ENCODE results near the gene ZNF366. TPM values are rescaled to one million over a fixed set of nuclear protein-coding genes. Genes with fewer than 3 reads are reported as not detected.

Gene ZNF366
- polyA plus RNA-seq, 1 donor from 2014 or later: not detected

DNA sequence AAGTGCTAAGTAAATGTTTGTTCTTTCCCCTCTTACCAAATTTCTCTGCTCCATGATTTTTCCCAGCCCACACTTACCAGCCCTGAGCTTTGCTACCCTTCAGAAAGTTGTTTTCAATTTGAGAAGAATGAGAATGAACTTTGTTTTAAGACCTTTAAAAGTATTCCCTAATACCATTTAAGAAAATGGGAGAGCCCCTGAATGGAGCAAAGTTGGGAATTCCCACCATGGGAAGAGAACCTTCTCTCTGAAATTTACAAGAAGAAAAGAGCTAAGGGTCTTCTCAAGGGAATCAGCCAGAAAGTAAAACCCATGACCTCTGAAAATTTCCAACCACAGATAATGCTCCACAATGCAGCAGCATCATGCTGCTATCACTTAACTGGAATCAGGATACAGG, 17.7 kb downstream of the ZNF366 start:
- H3K27me3 Mint-ChIP-seq: peaks cover 3% of the 10 kb centered on the region
- no peaks in the 10 kb centered on the region for H3K4me1 Mint-ChIP-seq
- H3K27ac Mint-ChIP-seq: no peak overlapping the region
- peaks cover 0 to 1% (median 0%) of the 10 kb centered on the region in 3 donors for H3K9me3 Mint-ChIP-seq
- no peak overlapping the region for H3K4me3 Mint-ChIP-seq
- peaks cover 2% of the 10 kb centered on the region for H3K36me3 Mint-ChIP-seq

DNA sequence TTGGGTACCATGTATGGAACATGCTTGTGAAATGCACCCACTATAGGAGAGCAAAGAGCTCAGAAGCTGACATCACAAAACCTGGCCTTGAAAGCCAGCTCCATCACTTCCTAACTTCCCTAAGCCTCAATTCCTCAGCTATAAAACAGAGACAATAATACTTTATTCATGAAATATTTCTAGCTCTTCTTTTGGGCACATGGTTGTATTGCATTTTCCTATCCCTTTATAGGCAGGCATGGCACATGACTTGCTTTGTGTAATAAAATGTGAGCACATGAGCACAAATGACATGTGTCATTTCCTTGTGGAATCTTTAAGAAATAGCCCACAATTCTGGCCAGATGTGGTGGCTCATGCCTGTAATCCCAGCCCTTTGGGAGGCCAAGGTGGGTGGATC, 18.5 kb downstream of the ZNF366 start:
- peaks cover 3% of the 10 kb centered on the region for H3K27me3 Mint-ChIP-seq
- H3K27ac Mint-ChIP-seq: no peak overlapping the region
- H3K9me3 Mint-ChIP-seq: peaks cover 0 to 1% (median 0%) of the 10 kb centered on the region in 3 donors
- no peaks in the 10 kb centered on the region for H3K4me1 Mint-ChIP-seq
- H3K4me3 Mint-ChIP-seq: no peak overlapping the region
- H3K36me3 Mint-ChIP-seq: peaks cover 2% of the 10 kb centered on the region

DNA sequence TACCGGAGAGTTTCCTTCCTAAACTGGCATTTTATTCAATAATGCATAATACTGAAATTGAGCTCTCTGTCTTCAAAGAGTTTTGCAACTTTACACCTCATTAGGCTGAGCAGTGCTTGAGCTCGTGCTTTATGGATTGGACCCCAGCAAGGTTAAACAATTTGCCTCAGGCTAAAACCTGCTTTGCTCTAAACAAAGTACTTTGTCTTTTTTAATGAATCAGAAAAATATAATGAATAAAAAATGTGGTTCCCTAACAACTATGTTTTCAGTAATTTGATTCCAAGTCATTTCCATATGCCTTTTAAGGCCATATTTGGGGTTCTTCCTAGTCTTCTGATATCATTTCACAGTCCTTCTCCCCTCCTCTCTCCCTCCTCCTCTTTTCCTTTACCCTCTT, 20.0 kb downstream of the ZNF366 start:
- H3K27me3 Mint-ChIP-seq: peaks cover 3% of the 10 kb centered on the region
- H3K36me3 Mint-ChIP-seq: peaks cover 2% of the 10 kb centered on the region
- H3K4me3 Mint-ChIP-seq: no peak overlapping the region
- H3K27ac Mint-ChIP-seq: no peak overlapping the region
- peaks cover 0 to 1% (median 0%) of the 10 kb centered on the region in 3 donors for H3K9me3 Mint-ChIP-seq
- H3K4me1 Mint-ChIP-seq: peaks cover 0 to 1% (median 0%) of the 10 kb centered on the region in 3 donors

DNA sequence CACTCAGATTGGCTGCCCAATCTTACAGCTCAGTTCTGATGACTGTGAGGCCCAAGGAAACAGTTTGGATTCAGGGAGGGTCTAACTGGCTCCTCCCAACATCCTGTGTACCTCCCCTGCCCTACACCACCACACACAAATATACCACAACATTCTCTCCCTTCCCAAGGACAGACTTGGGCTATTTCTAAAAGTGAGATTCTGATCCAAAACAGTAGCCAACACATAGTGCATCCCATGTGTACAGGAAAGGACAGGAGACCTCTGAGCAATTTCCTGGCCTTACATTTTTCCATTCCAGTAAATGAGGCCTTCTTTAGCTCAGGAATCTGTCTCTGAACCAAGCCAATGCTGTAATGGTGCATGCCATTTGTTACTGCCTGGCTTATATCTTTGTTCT, 20.8 kb downstream of the ZNF366 start:
- no peak overlapping the region for H3K27ac Mint-ChIP-seq
- H3K27me3 Mint-ChIP-seq: peaks cover 4% of the 10 kb centered on the region
- H3K4me3 Mint-ChIP-seq: no peak overlapping the region
- H3K9me3 Mint-ChIP-seq: peaks cover 0 to 1% (median 0%) of the 10 kb centered on the region in 3 donors
- H3K36me3 Mint-ChIP-seq: peaks cover 2% of the 10 kb centered on the region
- H3K4me1 Mint-ChIP-seq: peaks cover 0 to 5% (median 0%) of the 10 kb centered on the region in 3 donors

DNA sequence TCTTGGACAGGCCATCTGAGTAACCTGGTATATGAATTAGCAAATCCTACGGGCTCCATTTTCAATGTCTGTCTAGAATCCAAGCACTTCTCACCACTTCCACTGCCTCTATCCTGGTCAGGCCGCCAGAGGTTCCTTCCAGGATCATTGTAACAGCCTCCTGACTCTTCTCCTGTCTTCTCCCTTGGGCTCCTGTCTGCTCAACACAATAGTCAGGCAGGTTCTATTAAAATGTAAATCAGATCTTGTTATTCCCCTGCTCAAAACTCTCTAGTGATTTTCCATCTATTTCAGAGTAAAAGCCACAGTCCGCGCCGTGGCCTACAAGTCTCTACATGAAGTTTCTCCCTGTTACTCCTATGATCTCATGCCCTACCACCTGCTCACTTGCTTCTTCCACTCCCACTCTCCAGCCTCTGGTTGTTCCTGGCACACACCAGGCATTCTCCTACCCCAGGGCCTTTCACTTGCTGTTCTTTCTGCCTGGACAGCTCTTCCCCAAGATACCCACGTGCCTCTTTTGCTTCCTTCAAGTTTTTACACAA, 21.7 kb downstream of the ZNF366 start:
- Mint-ChIP-seq H3K4me1 (peaks cover 0 to 5% (median 0%) of the 10 kb centered on the region in 3 donors), H3K27ac (no peak overlapping the region), H3K27me3 (peaks cover 4% of the 10 kb centered on the region), H3K4me3 (no peak overlapping the region), H3K36me3 (no peaks in the 10 kb centered on the region), H3K9me3 (peaks cover 0 to 1% (median 0%) of the 10 kb centered on the region in 3 donors)

DNA sequence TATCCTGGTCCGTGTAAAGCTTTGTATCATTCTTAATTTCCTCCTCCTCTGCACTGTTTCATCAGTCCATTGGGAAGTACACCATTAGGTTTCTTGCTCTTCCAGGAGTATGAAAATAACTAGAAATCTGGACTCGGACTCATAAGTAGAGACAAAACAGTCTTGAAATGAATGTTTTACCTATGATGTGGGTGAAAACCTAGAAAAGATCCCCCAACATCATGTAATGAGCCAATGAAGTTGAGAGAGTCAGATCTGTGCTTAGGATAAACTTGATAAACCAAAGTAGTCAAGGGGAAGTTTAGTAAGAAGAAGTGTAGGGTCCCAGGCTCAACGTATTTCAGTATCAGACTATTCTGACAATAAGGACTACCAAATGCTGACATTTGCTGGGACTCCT, 25.2 kb downstream of the ZNF366 start:
- Mint-ChIP-seq H3K9me3 (peaks cover 0 to 1% (median 0%) of the 10 kb centered on the region in 3 donors), H3K27me3 (peaks cover 3% of the 10 kb centered on the region), H3K4me3 (no peak overlapping the region), H3K4me1 (peaks cover 0 to 5% (median 0%) of the 10 kb centered on the region in 3 donors), H3K27ac (no peak overlapping the region), H3K36me3 (peaks cover 1% of the 10 kb centered on the region)

DNA sequence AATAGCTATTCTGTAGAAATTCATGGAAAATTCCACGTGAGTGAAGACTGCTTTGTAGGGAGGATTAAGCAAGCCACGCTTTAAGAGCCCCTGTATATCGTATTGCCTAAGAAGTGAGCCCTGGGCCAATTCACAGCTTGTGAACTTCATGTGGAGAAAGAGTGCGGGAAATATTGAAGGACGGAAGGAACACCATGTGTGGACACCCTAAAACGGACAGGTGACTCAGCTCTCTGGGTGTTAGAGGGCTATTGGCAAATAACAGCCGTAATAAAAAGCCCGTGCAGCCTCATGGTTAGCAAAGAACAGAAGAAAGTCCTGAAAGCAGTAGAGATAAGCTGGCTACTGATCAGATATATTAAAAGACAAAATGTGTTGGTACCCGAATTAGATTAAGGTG, 26.4 kb downstream of the ZNF366 start:
- Mint-ChIP-seq H3K27ac (no peak overlapping the region), H3K9me3 (peaks cover 0 to under 1% (median under 1%) of the 10 kb centered on the region in 3 donors), H3K36me3 (peaks cover 1% of the 10 kb centered on the region), H3K4me1 (peaks cover 0 to 5% (median 0%) of the 10 kb centered on the region in 3 donors), H3K27me3 (peaks cover 3% of the 10 kb centered on the region), H3K4me3 (no peak overlapping the region)

DNA sequence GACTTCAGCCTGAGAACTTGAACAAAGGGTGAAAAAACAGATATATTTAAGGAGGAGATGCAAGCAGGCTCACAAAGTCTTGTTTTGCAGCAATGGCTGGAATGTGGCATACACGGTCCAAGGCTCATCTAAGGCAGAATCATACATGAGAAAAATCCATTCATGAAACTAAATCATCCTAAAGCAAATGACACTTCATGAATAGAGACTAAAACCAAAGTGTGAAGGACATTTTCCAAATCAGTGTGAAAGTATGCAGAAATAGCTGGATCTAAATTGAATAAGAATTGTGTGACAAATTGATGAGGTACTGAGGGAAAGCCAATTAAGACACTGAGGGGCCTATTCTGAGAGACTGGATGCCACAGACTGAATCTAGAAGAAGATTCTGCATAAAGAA, 27.3 kb downstream of the ZNF366 start:
- H3K4me1 Mint-ChIP-seq: peaks cover 0 to 5% (median 0%) of the 10 kb centered on the region in 3 donors
- H3K27me3 Mint-ChIP-seq: peaks cover 3% of the 10 kb centered on the region
- H3K4me3 Mint-ChIP-seq: no peak overlapping the region
- H3K36me3 Mint-ChIP-seq: peaks cover 1% of the 10 kb centered on the region
- peaks cover 0 to 1% (median 0%) of the 10 kb centered on the region in 3 donors for H3K9me3 Mint-ChIP-seq
- no peak overlapping the region for H3K27ac Mint-ChIP-seq

DNA sequence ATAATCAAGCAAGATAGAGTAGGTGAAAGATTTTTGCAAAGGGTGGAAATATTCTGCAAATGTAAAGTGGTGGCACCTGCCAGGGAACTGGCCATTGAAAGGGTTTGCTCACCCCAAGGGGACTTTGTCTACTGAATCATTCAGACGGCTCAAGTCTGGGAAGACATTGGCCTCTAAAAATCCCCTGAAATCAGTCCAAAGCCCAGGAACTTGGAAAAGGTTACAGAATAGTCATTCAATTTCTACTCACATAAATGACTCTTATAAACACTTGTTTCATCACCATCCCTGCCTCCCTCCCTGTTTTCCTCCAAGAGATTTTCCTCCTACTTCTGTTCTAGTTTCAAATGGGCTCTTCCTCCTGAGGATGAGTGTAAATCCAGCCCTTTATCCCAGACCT, 28.5 kb downstream of the ZNF366 start:
- peaks cover 1% of the 10 kb centered on the region for H3K36me3 Mint-ChIP-seq
- no peak overlapping the region for H3K4me3 Mint-ChIP-seq
- no peak overlapping the region for H3K27ac Mint-ChIP-seq
- peaks cover 0 to 5% (median 0%) of the 10 kb centered on the region in 3 donors for H3K4me1 Mint-ChIP-seq
- H3K9me3 Mint-ChIP-seq: peaks cover 0 to 1% (median 0%) of the 10 kb centered on the region in 3 donors
- H3K27me3 Mint-ChIP-seq: peaks cover 6% of the 10 kb centered on the region

DNA sequence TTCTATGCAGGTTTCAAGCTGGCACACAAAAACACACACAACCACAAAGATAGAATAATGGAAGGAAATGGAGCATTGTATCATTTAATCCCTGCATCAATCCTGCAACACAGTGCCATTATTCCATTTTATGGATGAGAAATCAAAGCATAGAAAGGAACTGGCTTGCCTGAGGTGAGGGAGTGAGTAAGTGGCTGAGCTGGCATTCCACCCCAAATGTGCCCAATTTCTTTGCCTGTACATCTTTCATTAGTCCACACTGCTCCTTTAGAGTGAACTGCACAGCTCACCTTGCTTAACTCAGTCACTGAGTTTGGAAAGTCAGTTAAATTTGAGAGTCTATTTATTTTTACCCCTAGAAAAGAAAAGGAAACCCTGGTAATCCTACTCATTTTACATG, 28.9 kb downstream of the ZNF366 start:
- Mint-ChIP-seq H3K36me3 (peaks cover 1% of the 10 kb centered on the region), H3K27me3 (peaks cover 7% of the 10 kb centered on the region), H3K4me3 (no peak overlapping the region), H3K4me1 (peaks cover 0 to 5% (median 0%) of the 10 kb centered on the region in 3 donors), H3K27ac (no peak overlapping the region), H3K9me3 (peaks cover 0 to 1% (median 0%) of the 10 kb centered on the region in 3 donors)

DNA sequence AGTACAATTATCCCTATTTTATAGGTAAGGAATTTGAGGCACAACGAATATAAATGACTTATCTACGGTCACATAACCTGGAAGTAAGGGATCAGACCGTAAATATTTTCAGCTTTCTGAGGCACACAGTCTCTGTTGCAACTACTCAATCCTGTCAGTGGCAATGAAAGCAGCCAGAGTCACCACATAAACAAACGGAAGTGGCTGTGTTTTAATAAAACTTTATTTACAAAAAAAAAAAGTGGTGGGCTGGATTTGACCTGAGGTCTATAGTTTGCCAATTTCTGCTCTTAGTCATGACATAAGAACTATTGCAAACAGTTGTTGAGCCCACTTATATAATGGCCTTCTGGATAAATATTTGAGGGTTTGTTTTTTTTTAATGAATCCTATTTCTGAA, 29.6 kb downstream of the ZNF366 start:
- no peak overlapping the region for H3K27ac Mint-ChIP-seq
- peaks cover 0 to 1% (median 0%) of the 10 kb centered on the region in 3 donors for H3K9me3 Mint-ChIP-seq
- H3K27me3 Mint-ChIP-seq: peaks cover 12% of the 10 kb centered on the region
- no peak overlapping the region for H3K4me3 Mint-ChIP-seq
- peaks cover 1% of the 10 kb centered on the region for H3K36me3 Mint-ChIP-seq
- H3K4me1 Mint-ChIP-seq: peaks cover 0 to 5% (median 0%) of the 10 kb centered on the region in 3 donors

DNA sequence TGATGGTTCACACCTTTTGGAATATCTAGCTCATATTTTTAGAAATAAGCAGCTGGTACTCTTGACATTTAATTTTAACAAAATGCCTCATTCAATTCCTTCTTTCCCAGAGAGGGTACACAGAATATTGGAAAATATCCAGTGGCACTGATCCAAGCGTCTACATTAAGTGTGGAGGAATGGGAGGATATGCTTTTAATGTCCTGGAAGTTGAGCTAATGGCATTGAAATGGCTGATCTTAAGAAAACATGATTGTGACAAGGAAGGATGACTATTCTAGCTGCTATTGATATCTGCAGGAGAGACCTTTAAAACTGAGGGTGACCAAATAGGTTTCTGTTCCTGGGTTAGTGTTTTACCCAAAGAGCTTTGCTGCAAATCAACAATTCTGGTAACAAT, 30.0 kb downstream of the ZNF366 start:
- H3K36me3 Mint-ChIP-seq: peaks cover 1% of the 10 kb centered on the region
- no peak overlapping the region for H3K4me3 Mint-ChIP-seq
- peaks cover 12% of the 10 kb centered on the region for H3K27me3 Mint-ChIP-seq
- no peak overlapping the region for H3K27ac Mint-ChIP-seq
- H3K4me1 Mint-ChIP-seq: peaks cover 0 to 3% (median 0%) of the 10 kb centered on the region in 3 donors
- peaks cover 0 to 1% (median 0%) of the 10 kb centered on the region in 3 donors for H3K9me3 Mint-ChIP-seq

DNA sequence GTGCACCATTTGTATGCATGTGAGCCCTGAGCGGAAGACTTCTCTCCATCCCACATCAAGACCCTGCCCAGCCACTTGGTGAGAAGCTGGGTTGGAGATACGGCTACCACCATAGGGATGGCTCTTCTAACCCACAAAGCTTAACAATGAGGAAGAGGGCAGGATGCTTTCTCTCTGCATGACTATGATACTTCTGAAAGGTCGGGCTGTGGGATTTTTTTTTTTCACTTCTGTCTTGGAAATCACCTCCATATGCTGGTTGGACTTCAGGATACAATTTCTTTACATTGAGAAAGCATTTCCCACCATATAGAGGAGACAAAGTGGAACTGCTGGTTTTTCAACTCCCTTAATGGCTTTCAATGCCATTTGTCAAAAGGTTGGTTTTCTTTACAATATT, 30.5 kb downstream of the ZNF366 start:
- H3K4me1 Mint-ChIP-seq: no peaks in the 10 kb centered on the region
- peaks cover 10% of the 10 kb centered on the region for H3K27me3 Mint-ChIP-seq
- H3K36me3 Mint-ChIP-seq: peaks cover 1% of the 10 kb centered on the region
- no peak overlapping the region for H3K4me3 Mint-ChIP-seq
- no peak overlapping the region for H3K27ac Mint-ChIP-seq
- peaks cover 0 to 1% (median 0%) of the 10 kb centered on the region in 3 donors for H3K9me3 Mint-ChIP-seq

DNA sequence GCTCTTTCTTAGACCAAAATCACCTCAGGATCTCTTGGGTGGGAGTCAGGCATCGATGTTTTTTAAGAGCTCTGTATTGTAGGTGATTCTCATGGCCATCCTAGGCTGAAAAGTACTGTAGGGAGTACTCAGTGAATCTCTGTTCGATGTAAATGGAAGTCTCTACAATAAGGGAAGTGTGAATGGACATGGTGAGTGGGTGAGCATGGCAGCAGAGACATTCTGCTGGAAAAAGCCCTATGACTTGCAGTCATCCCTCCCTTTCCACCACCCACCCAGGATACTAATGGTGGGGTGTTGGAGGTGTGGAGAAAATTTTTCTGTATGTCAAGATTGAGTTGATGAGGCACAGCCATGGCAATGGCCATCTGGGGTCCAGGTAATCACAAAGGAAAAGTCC, 30.9 kb downstream of the ZNF366 start:
- H3K9me3 Mint-ChIP-seq: peaks cover 0 to 1% (median 0%) of the 10 kb centered on the region in 3 donors
- H3K27me3 Mint-ChIP-seq: peaks cover 13% of the 10 kb centered on the region
- H3K4me1 Mint-ChIP-seq: no peaks in the 10 kb centered on the region
- no peak overlapping the region for H3K4me3 Mint-ChIP-seq
- no peak overlapping the region for H3K27ac Mint-ChIP-seq
- peaks cover 1% of the 10 kb centered on the region for H3K36me3 Mint-ChIP-seq

DNA sequence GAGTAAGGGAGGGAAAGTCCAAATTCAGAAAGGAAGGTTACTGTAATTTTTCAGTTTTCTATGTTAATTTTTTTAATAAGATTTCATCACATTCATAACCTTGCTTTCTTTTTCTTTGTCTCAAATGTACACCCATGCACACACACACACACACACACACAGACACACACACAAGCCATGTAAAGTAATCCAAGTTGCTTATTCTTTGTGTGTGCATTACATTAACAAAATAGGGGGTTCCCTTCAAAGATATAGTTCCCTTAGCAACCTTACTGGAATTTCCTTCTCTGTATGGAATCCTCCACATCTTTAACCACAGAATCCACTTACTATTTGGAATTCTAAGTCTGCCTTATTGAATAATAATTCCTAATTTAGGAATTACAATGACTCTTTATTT, 32.7 kb downstream of the ZNF366 start:
- Mint-ChIP-seq H3K27me3 (peaks cover 15% of the 10 kb centered on the region), H3K36me3 (peaks cover 1% of the 10 kb centered on the region), H3K9me3 (peaks cover 0 to 1% (median 0%) of the 10 kb centered on the region in 3 donors), H3K4me1 (no peaks in the 10 kb centered on the region), H3K4me3 (no peak overlapping the region), H3K27ac (no peak overlapping the region)

DNA sequence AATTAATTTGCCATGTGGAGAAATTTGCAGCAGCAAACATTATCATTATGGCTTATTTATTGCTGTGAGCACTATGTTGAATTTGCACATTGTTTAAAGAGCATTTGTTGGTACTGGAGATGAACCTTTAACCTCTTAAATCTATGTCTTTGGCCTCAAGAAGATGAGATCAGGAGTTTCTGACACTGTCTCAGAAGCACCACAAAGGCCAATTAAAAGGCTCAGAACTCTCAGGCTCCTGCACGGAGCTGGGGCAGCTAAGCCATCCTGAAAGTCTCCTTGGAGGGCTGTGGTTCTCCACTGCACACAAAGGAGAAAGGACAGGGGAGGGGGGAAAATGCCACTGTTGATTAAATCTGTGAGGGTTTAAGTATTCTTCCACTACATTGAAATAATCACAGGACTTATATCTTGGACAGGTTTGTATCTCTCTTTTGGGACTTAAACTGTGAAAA, 33.1 kb downstream of the ZNF366 start:
- Mint-ChIP-seq H3K9me3 (peaks cover 0 to 1% (median 0%) of the 10 kb centered on the region in 3 donors), H3K27me3 (peaks cover 15% of the 10 kb centered on the region), H3K27ac (no peak overlapping the region), H3K36me3 (peaks cover 1% of the 10 kb centered on the region), H3K4me1 (no peaks in the 10 kb centered on the region), H3K4me3 (no peak overlapping the region)
